Activated CD4-positive, alpha-beta T cell treated with anti-CD3 and anti-CD28 coated beads, Interleukin-2, amount 50 U/mL, for 48 hours (primary cell): ENCODE results near the gene SMG6.

Experiments used
- DNase-seq, 2 experiments: peaks; one replicate each; pipeline ENCODE4 v3.0.0-alpha.2; 2020

SMG6 gene

DNA sequence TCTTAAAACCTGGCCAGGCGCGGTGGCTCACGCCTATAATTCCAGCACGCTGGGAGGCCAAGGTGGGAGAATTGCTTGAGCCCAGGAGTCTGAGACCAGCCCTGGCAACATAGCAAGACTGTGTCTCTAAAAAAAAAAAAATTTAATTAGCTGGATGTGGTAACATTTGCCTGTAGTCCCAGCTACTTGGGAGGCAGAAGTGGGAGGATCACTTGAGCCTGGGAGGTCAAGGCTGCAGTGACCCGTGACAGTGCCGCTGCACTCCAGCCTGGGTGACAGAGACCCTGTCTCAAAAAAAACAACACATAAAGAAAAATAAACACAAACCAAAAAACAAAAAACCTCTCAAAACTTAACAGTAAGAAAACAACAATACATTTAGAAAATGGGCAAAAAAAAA lies 106.3 kb downstream of the SMG6 start:
- no peak for DNase-seq

DNA sequence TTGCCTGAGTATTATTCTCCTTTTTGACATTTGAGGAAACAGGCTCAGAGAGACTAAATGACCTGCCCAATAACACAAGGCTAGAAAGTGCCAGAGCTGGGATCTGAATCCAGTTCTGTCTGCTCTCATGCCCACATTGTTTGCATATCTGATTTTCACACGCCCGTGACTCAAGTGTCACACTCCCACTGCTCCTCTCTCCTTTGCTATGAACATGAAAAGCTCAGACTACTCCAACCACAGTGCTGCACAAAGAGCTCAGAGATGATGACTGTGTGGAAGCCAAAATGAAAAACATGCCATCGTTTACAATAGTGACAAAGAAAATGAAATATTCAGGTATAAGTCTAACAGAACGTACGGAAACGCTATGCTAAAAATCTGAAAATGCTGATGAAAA lies 107.9 kb downstream of the SMG6 start:
- DNase-seq = peak; percentile 56 to 73

DNA sequence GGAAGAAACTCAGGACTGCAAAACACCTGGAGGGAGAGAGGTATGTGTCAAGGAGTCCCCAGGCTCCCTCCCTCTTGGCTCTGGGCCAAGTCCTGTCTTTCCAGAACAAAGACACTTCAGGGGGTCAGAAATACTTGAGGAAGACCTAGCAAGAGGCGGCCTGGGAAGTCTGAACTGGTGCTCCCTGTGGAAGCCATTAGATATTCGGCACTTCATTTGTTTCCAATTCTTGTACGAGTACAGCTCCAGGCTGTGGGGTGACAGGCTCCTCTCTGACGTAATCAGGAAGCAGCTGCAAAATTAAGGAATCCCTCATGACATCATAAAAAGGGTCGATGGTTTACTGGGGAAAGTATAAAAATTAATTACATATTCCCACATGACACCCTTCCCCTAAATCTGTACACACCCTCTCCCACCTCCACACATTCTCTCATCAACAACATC lies 108.7 kb downstream of the SMG6 start:
- DNase-seq = no peak

DNA sequence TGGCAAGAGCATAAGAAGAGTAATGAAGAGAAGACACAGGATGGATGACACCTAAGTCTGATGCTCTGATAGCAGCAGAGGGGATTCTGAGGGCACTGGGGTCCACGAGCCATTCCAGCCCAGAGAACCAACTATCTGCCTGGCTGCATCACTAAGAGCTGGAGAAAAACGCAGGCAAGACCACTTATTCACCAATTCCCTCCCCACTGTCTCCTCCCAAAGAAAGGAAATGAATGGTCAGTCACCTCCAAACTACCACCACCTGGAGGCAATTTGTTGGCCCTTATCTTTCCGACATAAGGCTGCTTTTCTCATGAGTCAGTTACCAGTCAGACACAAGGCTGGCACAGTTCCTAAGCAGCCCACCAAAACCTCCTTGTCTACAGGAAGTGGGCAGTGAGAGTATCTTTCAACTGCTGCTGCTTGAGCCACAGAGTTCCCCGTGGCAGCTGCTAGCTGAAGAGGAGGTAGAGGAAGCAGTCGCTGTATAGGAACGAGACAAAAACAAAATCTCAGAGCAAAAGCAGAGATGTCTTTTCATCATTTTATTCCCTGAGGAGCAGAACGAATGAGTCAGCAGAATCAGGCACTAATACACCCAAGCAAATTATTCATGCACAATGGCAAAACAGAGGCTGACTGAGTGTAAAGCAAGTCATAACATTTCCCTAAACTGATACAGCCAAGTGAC lies 111.1 kb downstream of the SMG6 start:
- peak; percentile 60 to 73 for DNase-seq

DNA sequence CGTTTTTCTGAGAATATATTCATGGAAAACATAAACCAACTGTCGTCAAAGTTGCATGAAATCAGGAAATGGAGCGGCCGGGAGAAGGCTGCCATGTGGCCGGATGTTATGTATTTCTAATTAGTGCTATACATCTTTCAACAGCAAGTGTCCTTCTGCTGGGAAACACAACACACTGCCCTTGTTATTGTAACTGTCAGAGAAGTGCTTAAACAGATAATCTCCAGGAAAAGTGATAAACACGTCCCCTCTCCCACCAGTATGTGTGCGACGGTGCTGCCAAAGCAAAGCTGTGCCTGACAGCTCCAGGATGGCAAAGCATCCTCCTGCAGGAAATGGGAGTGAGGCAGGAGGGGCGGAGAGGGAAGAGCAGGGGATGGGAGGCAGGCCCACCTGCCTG lies 111.8 kb downstream of the SMG6 start:
- no peak for DNase-seq

DNA sequence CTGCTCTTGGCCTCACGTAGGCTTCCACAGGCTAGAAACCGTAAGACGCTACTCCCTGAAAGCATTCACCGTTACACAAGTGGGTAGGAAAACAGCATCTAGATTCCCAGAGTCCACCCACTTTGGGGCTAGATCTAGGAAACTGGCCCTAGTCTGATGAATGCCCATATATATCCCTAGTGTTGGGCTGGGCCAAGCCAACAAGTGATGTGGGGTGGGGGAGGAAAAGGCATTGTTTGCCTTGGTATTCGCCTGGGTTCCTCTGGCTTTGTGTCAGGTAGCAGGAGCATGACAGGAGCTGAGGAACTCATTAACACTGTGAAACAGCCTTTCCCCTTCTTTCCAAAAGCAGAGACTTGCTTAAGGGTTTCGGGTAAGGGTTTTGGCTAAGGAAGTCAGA lies 112.4 kb downstream of the SMG6 start:
- DNase-seq = no peak

DNA sequence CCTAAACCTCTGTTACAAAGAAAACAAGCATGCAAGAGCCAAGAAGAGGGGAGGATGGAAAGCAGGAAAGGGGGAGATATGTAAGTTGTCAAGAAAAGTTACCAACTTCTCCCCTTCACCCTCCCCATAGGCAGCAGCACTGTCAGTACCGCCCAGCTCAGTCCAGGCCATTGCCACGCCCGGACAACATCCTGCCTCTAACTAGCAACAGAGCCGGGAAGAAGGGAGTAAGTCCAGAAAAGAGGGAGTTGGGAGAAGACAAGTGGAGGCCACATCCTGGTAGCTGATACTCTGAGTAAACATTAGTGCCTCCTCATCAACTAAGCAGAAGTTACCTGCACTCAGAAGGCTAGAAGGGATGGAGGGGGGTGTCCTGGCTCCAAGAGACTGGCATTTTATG lies 113.6 kb downstream of the SMG6 start:
- no peak for DNase-seq

DNA sequence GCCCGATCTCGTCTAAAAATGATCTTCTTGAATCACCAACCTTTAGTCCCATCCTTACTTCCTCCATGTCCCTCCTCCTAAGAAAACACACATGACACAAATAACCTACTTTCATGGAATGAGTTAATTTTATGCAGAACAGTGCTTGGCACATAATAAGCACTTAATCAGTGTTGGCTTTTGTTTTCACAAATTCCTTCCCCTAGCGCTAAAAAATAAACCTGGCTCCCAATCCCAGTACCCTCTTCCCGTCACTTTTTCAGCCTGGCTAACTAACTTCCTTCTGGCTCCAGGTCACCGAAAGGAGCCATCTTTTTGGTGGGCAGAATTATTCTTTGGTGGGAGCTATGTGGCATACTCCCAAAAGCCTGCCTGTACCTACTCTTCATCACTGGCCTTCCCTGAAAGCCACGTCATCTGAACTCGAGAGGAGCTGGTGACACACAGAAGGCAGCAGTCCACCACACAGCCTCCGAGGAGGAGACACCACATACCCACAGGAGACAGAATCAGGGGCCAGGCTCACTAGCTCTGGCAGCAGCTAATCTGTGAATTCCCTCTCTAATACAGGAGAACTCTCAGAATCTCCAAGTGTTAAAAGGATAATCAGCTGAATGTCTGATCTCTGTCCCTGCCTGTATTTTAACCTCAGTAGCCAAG lies 114.5 kb downstream of the SMG6 start:
- no peak for DNase-seq

DNA sequence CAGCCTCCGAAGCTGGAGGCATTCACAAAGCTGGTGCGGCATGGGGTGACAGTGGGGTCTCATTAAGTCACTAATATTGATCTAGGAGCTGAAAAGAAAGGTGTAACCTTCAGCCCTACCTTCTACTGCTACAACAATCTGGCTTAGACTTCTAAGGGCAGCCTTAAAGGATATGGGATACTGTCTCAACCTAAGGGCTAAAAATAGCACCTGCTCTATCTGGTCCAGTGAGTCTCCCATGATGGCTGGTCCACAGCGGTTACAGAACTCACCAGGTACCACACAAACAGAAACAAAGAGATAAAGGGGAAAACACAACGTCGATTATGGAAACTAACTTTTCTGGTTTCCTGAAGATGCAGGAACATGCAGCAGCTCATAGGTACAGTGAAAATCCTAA lies 115.8 kb downstream of the SMG6 start:
- no peak for DNase-seq

DNA sequence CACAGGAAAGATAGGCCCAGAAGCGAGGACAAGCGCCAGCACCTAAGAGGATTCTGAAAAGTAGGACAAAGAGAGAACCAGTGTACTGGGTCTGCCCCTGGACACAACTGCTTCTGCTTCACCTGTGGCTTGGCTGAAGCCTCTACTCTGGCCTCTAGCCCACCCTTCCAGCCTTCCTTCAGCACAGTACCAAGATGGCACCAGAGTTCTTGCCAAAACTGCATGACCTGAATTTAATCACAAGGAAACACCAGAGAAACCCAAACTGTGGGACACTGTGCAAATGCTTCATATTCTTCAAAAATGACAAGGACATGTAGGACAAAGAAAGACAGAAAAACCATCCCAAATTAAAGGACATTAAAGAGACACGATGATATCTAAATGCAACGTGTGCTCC lies 116.6 kb downstream of the SMG6 start:
- no peak for DNase-seq

DNA sequence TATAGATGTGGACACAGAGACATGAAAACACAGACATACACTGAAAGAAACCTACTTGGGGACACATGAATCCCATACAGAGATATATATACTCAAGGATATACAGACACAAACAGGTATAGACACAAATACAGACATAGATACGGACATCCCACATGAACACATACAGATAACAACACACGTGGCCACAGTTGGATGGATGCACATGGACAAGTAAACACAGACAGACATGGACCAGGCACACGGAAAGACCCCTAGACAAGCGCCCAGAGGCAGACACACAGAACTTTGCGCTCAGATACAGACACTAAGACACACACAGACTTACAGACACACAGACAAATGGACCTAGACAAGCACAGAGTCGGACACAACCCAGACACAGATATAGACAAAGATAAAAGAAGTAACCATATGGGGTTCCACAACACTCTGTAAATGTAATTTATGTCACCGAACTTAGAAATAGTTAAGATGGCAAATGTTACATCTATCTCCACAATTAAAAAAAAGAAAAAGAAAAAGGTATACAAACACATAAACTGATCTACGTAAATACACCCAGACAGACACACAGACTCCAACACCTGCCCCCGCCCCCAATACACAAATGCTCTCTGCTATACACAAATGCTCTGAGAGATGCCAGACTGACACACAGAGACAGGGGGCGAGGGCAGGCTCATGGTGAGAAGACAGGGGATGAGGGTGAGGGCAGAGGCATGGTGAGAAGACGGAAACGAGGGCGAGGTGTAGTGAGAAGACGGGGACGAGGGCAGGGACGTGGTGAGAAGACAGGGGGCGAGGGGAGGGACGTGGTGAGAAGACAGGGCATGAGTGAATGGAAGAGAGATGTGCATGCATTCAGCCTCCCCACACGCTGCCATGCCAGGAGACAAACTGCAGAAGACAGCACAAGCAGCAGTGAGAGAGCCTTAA lies 118.3 kb downstream of the SMG6 start:
- no peak for DNase-seq

DNA sequence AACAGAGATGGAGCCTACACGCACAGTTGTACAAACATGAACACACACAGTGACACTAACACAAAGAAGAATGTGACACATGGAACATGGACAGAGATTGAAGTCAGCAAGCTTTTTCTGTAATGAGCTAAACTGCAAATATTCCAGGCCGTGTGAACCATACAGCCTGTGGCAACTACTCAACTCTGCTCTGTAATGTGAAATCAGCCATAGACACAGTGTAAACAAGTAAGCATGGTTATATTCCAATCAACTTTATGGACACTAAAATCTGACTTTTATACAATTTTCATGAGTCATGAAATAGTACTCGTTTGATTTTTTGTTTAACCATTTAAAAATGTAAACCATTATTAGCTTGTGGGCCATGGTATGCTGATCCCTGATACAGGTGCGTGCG lies 120.2 kb downstream of the SMG6 start:
- no peak for DNase-seq

DNA sequence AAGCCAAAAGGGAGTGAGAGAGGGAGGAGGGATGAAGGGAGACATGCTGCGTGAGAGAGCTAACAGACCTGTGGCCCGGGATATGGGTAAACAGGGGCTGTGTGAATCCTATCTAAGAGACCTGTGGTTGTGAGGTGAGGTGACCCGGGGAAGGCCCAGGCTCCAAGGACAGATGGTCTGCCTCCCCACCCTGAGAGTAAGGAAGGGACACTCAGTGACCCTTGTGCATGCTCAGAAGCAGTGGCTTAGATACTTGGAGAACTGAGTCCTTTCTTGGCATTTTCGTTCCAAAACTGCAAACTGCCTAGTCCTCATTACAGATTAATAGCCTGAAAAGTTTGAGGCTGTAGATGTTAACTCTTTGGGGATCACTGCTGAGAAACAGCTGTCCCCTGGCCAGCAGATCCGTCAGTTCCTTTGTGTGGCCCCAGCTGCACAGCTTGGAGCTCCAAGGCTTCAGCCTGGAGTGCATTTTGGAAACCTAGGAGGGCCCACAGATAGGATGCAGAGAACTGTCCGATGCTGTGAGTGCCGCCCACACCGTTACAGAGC lies 121.6 kb downstream of the SMG6 start:
- DNase-seq = no peak

DNA sequence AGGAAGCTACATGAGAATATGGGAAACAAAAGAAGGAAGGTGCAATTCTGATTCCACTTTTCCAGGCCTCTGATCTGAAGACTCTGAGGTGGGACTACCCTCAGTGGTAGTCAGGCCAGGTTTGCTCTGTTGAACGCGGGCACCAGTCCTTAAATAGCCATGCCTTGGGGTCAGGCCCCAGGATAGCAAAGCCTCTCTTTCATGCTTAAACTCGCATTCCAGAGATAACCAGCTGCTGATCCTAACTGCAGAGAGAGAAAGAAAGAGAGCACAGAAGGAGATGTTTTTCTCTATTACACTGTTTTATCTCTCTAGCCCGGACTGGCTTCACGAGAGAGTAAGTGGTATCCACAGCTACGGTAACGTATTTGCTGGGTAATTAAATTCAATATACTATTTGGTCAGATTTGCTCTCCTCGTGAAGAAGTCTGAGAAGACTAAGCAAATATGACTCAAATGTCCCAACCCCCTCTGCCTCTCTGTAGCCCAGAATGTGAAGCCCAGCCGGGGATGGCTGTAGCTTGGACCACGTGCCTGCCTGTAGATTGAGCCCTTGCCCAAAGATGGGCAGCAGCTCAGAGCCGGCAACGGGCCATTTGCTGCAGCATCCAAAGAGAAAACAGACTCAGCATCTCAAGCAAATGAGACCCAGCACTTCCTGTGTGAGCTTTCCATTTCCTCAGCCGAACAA lies 122.2 kb downstream of the SMG6 start:
- DNase-seq = no peak

DNA sequence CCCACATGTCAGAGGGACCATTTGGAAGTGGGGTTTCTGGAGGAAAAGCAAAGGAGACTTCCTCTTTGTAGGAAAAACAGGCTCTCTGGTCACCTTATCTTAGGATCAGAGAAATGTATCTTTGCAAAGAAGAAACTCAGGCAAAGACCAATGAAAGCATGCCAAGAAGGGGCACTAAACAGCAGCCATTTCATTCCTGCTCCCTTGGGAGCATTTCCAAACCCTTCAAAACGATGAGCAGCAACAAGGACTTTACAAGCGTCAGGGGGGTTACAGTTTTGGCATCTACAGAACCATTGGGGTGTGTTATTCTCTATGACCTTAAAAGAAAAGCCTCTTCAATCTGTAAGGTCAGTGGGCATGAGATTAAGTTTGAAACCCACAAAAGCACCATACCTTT lies 122.8 kb downstream of the SMG6 start:
- DNase-seq = no peak

DNA sequence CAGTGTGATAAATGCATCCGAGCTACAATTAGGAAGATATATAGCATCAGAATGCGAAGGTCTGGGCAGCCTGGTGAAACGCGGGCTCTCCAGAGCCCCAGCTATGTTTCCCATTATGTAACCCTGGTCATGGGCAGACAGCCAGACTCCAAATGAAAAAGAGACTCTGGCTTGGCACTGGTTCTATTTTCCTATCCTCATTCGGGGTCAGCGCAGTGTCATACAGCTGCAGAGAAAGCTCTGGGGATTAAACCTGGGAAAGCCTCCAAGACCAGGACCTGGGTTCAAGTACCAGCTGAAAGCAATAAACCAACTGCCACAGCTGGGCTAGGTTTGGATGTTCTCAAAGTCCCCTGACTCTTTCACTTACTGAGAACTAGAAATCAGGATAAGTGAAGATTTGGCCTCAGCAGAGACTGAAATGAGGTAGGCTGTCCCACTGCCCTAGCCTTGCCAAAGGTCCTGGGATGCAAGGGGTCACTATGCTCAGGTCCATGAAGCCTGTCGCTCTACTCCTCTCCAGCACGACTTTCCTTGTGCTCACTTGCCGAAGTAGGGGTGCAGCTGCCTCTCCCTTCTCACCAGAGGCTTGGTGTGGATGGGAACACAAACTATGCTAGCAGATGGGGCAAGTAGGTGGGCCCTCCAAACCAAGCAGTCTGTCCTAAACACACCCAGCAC lies 123.8 kb downstream of the SMG6 start:
- DNase-seq = no peak

DNA sequence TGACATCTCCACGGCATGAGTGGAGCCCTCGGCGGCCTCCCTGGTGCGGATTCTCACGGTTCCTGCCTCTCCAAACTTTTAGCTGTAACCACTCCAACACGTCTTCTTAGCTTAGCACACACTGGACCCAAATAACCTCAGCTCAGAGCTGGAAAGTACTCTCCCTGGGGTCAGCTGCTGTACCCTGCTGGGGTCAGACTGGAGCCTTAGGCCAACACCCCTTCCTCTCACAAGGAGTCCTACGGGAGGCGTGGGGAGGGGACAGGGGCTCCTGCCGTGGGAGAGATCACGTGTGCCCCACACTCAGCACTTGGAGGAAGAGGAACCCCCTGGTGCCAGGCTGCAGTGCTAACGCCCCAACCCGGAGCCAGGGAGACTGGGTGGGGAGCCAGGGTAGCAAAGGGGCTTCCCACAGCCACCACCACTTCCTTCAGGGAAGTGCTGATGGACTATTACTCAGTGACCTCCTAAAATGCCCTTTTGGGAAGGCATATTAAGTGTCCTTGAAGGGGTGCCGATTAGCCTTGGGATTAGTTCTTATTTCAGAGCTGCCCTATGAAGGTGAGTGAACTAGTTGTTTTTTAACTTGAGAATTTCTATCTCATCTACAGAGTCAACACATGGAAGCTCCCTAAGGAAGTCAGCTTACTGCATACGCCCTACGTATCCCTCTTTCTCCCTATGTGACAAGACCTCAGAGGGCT lies 124.6 kb downstream of the SMG6 start:
- DNase-seq = no peak

DNA sequence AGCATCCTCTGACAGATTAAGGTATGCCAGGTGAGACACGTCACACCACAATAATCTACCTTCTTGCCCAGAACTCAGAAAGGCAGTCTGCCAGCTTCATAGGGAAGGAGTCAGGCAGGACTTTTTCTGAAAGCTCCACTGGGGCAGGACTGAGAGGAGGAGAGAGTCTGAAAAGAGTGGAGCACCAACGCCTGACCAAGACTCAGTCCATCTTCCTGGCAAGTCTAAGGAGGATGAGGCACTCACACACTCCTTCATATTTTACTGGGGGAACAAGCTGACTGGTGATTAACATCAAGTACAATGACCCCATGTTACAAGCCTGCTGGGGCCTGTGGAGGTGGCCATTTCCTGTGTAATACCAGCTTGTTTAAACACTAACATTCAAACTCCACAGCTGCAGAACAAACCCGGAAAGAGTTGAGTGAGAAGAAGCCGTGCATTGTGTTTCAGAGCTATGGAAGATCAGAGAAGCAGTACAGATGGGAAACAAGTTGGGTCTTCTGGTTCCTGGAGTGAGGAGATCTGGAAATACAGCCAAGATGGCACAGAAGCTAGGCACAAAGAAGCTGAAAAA lies 126.3 kb downstream of the SMG6 start:
- DNase-seq = no peak

DNA sequence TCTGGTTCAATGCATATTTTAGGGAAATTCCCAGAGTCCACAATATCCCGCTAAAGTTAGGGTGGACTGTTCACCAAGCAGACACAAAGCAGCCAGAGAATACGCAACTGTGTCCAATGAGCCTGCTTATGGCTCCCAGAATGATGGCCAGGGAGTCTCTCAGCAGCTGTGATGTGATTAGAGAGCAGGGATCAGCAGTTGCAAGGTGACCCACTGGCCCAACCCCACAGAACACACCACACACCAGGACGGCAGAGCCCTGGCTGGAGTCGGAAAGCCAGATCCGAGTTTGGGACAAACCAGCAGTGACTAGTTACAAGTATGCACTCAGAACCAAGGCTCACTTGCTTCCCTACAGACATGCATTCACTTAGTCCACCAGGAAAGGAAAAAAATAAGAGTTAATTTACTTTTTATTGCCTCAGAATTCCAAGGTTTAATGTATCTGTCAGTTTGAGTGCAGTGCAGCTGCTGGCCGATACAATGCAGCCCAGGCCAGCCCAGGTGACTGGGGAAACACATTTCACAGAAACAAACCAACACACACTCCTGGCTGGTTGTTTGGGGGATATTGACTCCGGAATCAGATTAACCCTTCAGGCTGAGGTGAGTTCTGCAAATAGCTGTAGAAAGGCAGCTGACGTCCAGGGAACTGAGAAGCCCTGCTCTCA lies 127.0 kb downstream of the SMG6 start:
- no peak for DNase-seq

DNA sequence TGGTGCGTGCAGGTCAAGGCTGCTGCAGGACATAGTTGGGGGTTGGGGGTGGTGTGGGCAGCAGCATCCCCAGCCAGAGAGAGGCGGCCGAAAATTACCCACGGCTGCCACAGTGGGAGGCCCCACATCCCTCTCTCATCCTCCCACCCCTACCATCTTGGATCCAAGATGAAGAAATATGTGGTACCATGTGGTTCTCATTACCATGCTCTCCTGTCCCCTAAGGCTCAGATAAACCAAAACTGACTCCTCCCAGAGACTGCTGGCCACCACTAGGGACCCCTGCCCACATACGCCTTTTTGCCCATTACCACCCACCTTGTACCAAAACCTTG lies 128.3 kb downstream of the SMG6 start:
- no peak for DNase-seq
